Brain microvascular endothelial cell (primary cell): Measurements from ENCODE around the gene AATK.

Experiments used
- DNase-seq: peaks from one replicate; pipeline ENCODE4 v3.0.0-alpha.2; 2020
- H3K27ac ChIP-seq: fragments of 250-450 bp; sonication (Bioruptor Pico); 2 replicates; pipeline ENCODE4 v1.5.1; 2020; ENCODE audit warnings: mild to moderate bottlenecking, moderate library complexity
- H3K27me3 ChIP-seq: fragments of 250-450 bp; sonication (Bioruptor Pico); replicated peaks from 2 replicates; pipeline ENCODE4 v1.5.1; 2020; ENCODE audit warnings: mild to moderate bottlenecking
- H3K36me3 ChIP-seq: fragments of 250-450 bp; sonication (Bioruptor Pico); replicated peaks from 2 replicates; pipeline ENCODE4 v1.5.1; 2020; ENCODE audit warnings: mild to moderate bottlenecking
- H3K4me3 ChIP-seq: 2 replicates; pipeline ENCODE4 v1.5.1; 2011; ENCODE audit warnings: low read depth, mild to moderate bottlenecking, control low read depth, low read length, moderate library complexity
- in situ Hi-C: cut with HindIII; loops from 2 replicates; pipeline ENCODE4 v1.10.0; 2017; ENCODE audit warnings: low sequenced_read_pairs, low pct_ligation_motif_present
- TF ChIP-seq, protein P1 (sequence below): IDR thresholded peaks from 2 replicates; pipeline ENCODE4 v1.5.1; 2011; ENCODE audit warnings: low read depth, mild to moderate bottlenecking, moderate library complexity, low read length, control low read depth, inconsistent platforms; ENCODE audit errors: missing control alignments

Gene AATK

DNA sequence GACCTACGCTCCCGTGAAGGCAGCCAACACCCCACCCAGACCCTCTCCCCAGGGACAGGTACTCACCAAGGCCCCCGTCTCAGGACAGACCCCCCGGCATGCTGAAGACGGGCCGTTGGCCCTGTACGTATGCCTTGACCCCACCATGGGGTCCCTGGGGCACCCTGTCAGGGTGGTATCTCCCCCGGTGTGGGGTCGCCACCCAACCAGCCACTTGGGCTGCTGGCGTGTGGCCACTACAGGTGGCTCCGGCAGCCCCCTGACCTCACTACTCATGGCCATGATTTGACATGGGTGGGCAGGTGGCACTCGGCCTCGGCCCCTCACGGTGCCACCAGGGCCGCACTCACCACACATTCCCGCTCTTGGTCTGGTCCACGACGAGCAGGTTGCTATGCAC lies 41.6 kb downstream of the AATK start:
- Histone ChIP-seq H3K4me3 (no peak overlapping the region), H3K27ac (no peak overlapping the region), H3K36me3 (no peaks in the 10 kb centered on the region), H3K27me3 (peaks cover 26% of the 10 kb centered on the region)
- DNase-seq = no peak
- in situ Hi-C loops = loop anchor here (25.0 kb wide), 1 partner anchor 112 kb away; no protein-coding TSS in a partner anchor
- TF ChIP-seq, protein P1, sequence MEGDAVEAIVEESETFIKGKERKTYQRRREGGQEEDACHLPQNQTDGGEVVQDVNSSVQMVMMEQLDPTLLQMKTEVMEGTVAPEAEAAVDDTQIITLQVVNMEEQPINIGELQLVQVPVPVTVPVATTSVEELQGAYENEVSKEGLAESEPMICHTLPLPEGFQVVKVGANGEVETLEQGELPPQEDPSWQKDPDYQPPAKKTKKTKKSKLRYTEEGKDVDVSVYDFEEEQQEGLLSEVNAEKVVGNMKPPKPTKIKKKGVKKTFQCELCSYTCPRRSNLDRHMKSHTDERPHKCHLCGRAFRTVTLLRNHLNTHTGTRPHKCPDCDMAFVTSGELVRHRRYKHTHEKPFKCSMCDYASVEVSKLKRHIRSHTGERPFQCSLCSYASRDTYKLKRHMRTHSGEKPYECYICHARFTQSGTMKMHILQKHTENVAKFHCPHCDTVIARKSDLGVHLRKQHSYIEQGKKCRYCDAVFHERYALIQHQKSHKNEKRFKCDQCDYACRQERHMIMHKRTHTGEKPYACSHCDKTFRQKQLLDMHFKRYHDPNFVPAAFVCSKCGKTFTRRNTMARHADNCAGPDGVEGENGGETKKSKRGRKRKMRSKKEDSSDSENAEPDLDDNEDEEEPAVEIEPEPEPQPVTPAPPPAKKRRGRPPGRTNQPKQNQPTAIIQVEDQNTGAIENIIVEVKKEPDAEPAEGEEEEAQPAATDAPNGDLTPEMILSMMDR = no peak

DNA sequence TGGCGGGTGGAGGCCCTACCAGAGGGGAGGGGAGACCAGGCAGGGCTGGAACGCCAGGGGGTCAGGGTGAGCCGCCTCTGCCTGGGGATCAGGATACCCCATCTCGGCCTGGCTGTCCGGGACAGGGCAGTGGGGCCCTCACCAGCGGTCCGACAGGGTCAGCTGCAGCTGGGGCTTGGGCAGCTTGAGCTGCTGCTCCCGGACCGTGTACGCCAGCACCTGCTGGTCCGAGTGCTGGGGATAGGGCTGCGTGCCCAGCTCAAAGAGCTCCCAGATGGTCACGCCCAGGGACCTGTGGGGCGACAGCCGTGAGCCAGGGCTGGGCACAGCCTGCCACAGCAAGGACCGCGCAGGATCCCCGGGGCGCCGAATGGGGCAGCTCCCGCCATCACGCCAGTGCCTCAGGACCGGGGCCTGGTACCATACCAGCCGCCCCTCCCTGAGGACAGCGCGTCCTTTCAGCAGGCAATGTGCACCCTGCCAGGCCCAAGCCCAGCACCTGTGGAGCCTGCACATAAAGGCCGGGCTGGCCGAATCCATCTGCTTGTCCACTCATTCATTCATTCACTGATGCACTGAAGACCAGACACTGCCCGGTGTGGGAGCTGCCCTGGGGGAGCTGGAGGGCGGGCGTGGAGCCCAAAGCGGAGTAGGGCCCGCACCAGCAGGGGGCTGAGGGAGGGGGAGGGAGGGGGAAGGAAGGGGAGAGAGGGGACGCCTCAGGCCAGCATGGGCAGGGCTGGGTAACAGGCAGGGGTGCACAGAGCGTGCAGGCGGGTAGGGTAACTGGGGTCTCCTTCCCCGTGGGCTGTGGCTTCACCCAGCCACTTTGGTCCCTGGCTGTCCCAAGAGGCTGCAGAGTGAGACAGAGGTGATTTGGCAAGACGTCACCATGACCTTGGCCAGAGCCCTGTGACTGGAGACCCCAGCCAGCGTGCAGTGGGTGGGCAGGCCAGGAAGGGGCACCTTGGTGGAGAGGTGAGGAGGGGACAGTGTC lies 42.7 kb downstream of the AATK start:
- TF ChIP-seq, protein P1 = no peak
- no peaks in the 10 kb centered on the region for H3K36me3 ChIP-seq
- no peak for DNase-seq
- peaks cover 26% of the 10 kb centered on the region for H3K27me3 ChIP-seq
- no peak overlapping the region for H3K27ac ChIP-seq
- in situ Hi-C loops = loop anchor here (25.0 kb wide), 1 partner anchor 111 kb away; no protein-coding TSS in a partner anchor
- H3K4me3 ChIP-seq = no peak overlapping the region

DNA sequence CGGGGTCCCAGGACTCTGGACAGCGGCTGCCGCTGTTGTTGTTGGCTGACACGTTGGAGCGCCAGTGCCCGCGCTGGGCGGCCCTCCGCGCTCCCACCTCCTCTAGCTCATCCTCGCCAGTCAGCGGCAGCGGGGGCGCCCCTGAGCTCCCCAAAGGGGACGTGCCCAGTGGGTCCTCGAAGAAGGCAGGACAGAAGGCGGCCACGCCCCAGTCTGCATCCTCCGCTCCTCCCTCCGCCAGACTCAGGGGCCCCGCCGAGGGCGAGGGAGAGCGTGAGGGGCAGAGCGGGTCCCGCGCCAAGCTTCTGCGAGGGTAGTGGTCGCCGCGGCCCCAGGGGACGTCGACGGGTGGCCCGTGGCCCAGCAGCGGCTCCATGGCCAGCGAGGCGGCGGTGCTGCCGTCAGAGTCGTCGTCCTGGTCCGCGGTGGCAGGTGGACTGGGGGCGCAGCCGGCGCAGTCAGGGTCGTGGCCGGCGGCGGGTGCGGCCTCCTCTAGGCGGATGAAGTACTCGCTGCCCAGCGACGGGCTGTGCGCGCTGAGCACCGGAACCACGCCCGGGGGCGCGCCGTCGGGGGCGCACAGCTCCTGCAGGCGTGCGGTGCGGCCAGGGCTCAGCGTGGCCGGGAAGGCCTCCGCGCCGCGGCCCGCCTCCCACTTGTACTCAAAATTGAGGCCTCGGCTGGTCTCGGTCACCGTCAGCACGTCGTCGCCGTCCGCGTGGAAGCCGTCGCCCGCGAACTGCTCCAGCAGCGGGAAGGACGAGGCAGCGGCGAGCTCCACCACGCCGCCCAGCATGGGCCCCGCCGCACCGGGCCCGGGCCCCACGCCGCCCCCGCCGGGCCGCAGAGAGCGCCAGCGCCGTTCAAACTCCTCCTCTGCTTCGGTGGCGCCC lies 43.9 kb downstream of the AATK start:
- Histone ChIP-seq H3K27me3 (peaks cover 26% of the 10 kb centered on the region), H3K27ac (no peak overlapping the region), H3K36me3 (no peaks in the 10 kb centered on the region), H3K4me3 (no peak overlapping the region)
- in situ Hi-C loops = loop anchor here (25.0 kb wide), 1 partner anchor 110 kb away; no protein-coding TSS in a partner anchor
- TF ChIP-seq, protein P1 = no peak
- DNase-seq = no peak

DNA sequence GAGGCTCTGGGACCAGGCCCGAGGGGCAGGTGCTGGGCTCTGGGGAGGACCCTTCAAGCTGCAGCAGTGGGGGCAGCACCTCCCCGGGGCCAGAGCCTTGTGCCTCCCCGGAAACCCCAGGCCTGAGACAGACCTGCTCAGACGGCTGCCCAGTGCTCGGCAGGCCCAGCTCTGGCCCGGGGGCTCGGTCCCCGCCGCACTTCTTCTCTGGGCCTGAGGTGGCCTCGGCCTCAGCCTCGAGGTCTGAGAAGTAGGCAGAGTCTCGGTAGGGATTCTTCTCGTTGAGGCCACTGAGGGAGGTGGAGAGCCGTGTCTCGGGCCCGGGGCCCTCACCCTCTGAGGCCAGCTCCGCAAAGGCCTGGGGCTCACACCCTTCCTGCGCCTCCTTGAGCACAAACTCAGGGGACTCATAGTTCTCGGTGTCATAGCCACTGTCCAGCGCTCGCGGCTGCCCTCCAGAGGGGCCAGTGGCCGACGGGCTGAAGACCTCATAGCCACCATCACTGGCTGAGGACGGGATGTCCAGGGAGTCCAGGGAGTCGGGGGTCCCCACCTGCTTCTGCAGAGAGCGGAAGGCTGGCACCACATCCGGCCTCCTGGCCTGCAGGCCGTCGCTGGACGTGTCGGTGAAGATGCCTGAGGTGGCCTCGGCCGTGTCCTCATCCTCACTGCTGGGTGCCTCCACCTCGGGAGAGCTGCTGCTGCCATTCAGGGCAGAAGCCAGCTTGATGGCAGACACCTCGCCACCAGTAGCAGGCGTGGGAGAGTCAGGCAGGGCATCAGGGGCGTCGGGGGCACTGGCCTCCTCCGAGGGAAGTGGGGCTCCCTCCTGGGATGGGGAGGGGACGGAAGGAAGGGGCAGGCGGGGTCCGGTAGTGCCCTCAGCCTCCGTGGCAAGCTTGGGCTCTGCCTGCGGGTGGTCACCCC lies 45.1 kb downstream of the AATK start:
- TF ChIP-seq, protein P1 = no peak
- no peak for DNase-seq
- Histone ChIP-seq H3K27me3 (peaks cover 26% of the 10 kb centered on the region), H3K4me3 (no peak overlapping the region), H3K27ac (no peak overlapping the region), H3K36me3 (no peaks in the 10 kb centered on the region)
- in situ Hi-C loops = loop anchor here (25.0 kb wide), 1 partner anchor 109 kb away; no protein-coding TSS in a partner anchor

DNA sequence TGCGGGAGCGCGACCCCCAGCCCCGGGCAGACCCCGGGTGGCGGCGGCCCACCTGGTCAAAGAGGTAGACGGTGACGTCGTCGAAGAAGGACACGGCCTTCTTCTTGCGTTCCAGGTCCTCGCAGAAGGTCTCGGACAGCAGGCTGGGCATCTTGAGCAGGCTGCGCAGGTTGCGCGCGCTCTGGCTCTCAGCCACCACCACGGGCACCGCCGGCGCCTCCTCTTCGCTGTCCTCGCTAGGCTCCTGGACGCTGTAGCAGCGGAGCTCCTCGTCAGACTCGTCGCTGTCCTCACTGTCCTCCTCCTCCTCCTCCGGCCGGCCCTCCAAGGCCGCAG lies 45.9 kb downstream of the AATK start:
- in situ Hi-C loops = loop anchor here (25.0 kb wide), 1 partner anchor 108 kb away; no protein-coding TSS in a partner anchor
- DNase-seq = no peak
- H3K36me3 ChIP-seq = no peaks in the 10 kb centered on the region
- H3K27me3 ChIP-seq = peaks cover 26% of the 10 kb centered on the region
- no peak overlapping the region for H3K27ac ChIP-seq
- no peak overlapping the region for H3K4me3 ChIP-seq
- TF ChIP-seq, protein P1 = no peak
